Neural cell (in vitro differentiated cells): ENCODE results near the gene MYCBPAP. TPM values are rescaled to one million over a fixed set of nuclear protein-coding genes. Genes with fewer than 3 reads are reported as not detected.

Source experiments
- H2AFZ ChIP-seq: fragments of 200-600, 300-800 bp; sonication (generic), shearing (Covaris generic); 2 replicates; pipeline ENCODE4 v1.6.0; 2014; ENCODE audit warnings: low read depth, mild to moderate bottlenecking, antibody characterized with exemption, low read length, moderate library complexity
- H3F3A ChIP-seq: fragments of 200-600 bp; shearing (Covaris generic); 2 replicates; pipeline ENCODE4 v1.6.1; 2016; ENCODE audit warnings: mild to moderate bottlenecking, moderate library complexity, mixed read lengths, antibody characterized with exemption, low read length; ENCODE audit not compliant: insufficient read depth, poor library complexity, severe bottlenecking
- H3K27ac ChIP-seq: fragments of 200-600, 300-800 bp; sonication (generic), shearing (Covaris generic); 2 replicates; pipeline ENCODE4 v1.5.1; 2014; ENCODE audit warnings: mild to moderate bottlenecking, low read length, moderate library complexity
- H3K27me3 ChIP-seq: fragments of 300-800, 200-600 bp; sonication (generic), shearing (Covaris generic); 2 replicates; pipeline ENCODE4 v1.6.0; 2014; ENCODE audit warnings: mild to moderate bottlenecking, low read depth, low read length, moderate library complexity; ENCODE audit not compliant: insufficient read depth
- H3K36me3 ChIP-seq: fragments of 300-800, 200-600 bp; sonication (generic), shearing (Covaris generic); 2 replicates; pipeline ENCODE4 v1.5.1; 2014; ENCODE audit warnings: mild to moderate bottlenecking, antibody characterized with exemption, low read length, moderate library complexity; ENCODE audit not compliant: insufficient read depth
- H3K4me2 ChIP-seq: fragments of 300-800, 200-600 bp; sonication (generic), shearing (Covaris generic); 2 replicates; pipeline ENCODE4 v1.6.0; 2014; ENCODE audit warnings: mild to moderate bottlenecking, low read length
- H3K4me3 ChIP-seq: fragments of 300-800, 200-600 bp; sonication (generic), shearing (Covaris generic); 2 replicates; pipeline ENCODE4 v1.5.1; 2014; ENCODE audit warnings: mild to moderate bottlenecking, low read length, moderate library complexity
- H3K79me2 ChIP-seq: fragments of 200-600 bp; shearing (Covaris generic); replicated peaks from 2 replicates; pipeline ENCODE4 v1.6.0; 2014; ENCODE audit warnings: mild to moderate bottlenecking, low read length, moderate library complexity; ENCODE audit not compliant: insufficient read depth
- H3K9ac ChIP-seq: fragments of 300-800, 200-600 bp; sonication (generic), shearing (Covaris generic); 2 replicates; pipeline ENCODE4 v1.6.1; 2016; ENCODE audit warnings: mild to moderate bottlenecking, low read length, mixed read lengths
- H3K9me2 ChIP-seq: fragments of 200-600 bp; shearing (Covaris generic); 2 replicates; pipeline ENCODE4 v1.6.1; 2016; ENCODE audit warnings: mild to moderate bottlenecking, low read length, mixed read lengths; ENCODE audit not compliant: insufficient read depth
- H3K9me3 ChIP-seq: fragments of 200-600, 300-800 bp; sonication (generic), shearing (Covaris generic); 2 replicates; pipeline ENCODE4 v1.6.1; 2016; ENCODE audit warnings: mild to moderate bottlenecking, mixed run types, low read length, moderate library complexity, mixed read lengths
- H4K20me1 ChIP-seq: fragments of 200-600 bp; shearing (Covaris generic); 2 replicates; pipeline ENCODE4 v1.6.1; 2016; ENCODE audit warnings: mild to moderate bottlenecking, mixed run types; ENCODE audit not compliant: insufficient read depth
- EP300 ChIP-seq: fragments of 450-650 bp; conservative IDR thresholded peaks from 2 replicates; pipeline ENCODE4 v1.6.1; 2014; ENCODE audit warnings: antibody characterized with exemption, mild to moderate bottlenecking, moderate library complexity; ENCODE audit not compliant: poor library complexity, severe bottlenecking
- EZH2 ChIP-seq: fragments of 200-600, 300-800 bp; shearing (Covaris generic), sonication (generic); IDR thresholded peaks from 2 replicates; pipeline ENCODE4 v1.6.1; 2014; ENCODE audit warnings: antibody characterized with exemption, low read length, borderline replicate concordance, mild to moderate bottlenecking; ENCODE audit not compliant: insufficient read depth, poor library complexity, severe bottlenecking
- MXI1 ChIP-seq: fragments of 450-650 bp; conservative IDR thresholded peaks from 2 replicates; pipeline ENCODE4 v1.6.1; 2014; ENCODE audit warnings: antibody characterized with exemption, mild to moderate bottlenecking; ENCODE audit not compliant: poor library complexity, severe bottlenecking
- POLR2AphosphoS5 ChIP-seq: IDR thresholded peaks from 2 replicates; pipeline ENCODE4 v1.6.1; 2012
- RAD21 ChIP-seq: fragments of 450-650 bp; conservative IDR thresholded peaks from 2 replicates; pipeline ENCODE4 v1.6.1; 2014; ENCODE audit warnings: antibody characterized with exemption, mild to moderate bottlenecking, moderate library complexity
- SMC3 ChIP-seq: fragments of 450-650 bp; conservative IDR thresholded peaks from 2 replicates; pipeline ENCODE4 v1.6.1; 2014; ENCODE audit warnings: antibody characterized with exemption, mild to moderate bottlenecking, moderate library complexity; ENCODE audit not compliant: poor library complexity
- TAF1 ChIP-seq: IDR thresholded peaks from 2 replicates; pipeline ENCODE4 v1.6.1; 2012; ENCODE audit warnings: low read depth
- polyA plus RNA-seq: library from polyadenylated mRNA; depleted of rRNA; stranded (reverse); fragments of >200 nt; gene quantifications from 2 replicates; pipeline ENCODE4 v1.2.3, GENCODE V29; 2014
- TF ChIP-seq, protein P1 (sequence below): fragments of 450-650 bp; IDR thresholded peaks from 2 replicates; pipeline ENCODE4 v1.5.1; 2014; ENCODE audit warnings: antibody characterized with exemption, mild to moderate bottlenecking, moderate library complexity; ENCODE audit not compliant: poor library complexity, severe bottlenecking
- TF ChIP-seq, protein P2 (sequence below): IDR thresholded peaks from 2 replicates; pipeline ENCODE4 v1.6.1; 2012; ENCODE audit warnings: borderline replicate concordance

Gene MYCBPAP
- polyA plus RNA-seq, 1 donor from 2014 or later: 0.35 TPM

GRCh38 chr17:50571681-50572080 lies 63.4 kb downstream of the MYCBPAP start:
- no peak overlapping the region for H3K27ac ChIP-seq

GRCh38 chr17:50572541-50572940 lies 64.3 kb downstream of the MYCBPAP start:
- H3K79me2 ChIP-seq: no peaks in the 10 kb centered on the region
- no peaks in the 10 kb centered on the region for H4K20me1 ChIP-seq
- no peaks in the 10 kb centered on the region for H3F3A ChIP-seq
- H3K9me2 ChIP-seq: no peaks in the 10 kb centered on the region
- no peaks in the 10 kb centered on the region for H3K9me3 ChIP-seq
- no peaks in the 10 kb centered on the region for H3K27me3 ChIP-seq
- TF ChIP-seq TAF1 (no peak), POLR2AphosphoS5 (no peak), SMC3 (no peak), MXI1 (no peak), RAD21 (no peak), EP300 (no peak), EZH2 (no peak)
- TF ChIP-seq, protein P1, sequence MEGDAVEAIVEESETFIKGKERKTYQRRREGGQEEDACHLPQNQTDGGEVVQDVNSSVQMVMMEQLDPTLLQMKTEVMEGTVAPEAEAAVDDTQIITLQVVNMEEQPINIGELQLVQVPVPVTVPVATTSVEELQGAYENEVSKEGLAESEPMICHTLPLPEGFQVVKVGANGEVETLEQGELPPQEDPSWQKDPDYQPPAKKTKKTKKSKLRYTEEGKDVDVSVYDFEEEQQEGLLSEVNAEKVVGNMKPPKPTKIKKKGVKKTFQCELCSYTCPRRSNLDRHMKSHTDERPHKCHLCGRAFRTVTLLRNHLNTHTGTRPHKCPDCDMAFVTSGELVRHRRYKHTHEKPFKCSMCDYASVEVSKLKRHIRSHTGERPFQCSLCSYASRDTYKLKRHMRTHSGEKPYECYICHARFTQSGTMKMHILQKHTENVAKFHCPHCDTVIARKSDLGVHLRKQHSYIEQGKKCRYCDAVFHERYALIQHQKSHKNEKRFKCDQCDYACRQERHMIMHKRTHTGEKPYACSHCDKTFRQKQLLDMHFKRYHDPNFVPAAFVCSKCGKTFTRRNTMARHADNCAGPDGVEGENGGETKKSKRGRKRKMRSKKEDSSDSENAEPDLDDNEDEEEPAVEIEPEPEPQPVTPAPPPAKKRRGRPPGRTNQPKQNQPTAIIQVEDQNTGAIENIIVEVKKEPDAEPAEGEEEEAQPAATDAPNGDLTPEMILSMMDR: no peak
- TF ChIP-seq, protein P2, sequence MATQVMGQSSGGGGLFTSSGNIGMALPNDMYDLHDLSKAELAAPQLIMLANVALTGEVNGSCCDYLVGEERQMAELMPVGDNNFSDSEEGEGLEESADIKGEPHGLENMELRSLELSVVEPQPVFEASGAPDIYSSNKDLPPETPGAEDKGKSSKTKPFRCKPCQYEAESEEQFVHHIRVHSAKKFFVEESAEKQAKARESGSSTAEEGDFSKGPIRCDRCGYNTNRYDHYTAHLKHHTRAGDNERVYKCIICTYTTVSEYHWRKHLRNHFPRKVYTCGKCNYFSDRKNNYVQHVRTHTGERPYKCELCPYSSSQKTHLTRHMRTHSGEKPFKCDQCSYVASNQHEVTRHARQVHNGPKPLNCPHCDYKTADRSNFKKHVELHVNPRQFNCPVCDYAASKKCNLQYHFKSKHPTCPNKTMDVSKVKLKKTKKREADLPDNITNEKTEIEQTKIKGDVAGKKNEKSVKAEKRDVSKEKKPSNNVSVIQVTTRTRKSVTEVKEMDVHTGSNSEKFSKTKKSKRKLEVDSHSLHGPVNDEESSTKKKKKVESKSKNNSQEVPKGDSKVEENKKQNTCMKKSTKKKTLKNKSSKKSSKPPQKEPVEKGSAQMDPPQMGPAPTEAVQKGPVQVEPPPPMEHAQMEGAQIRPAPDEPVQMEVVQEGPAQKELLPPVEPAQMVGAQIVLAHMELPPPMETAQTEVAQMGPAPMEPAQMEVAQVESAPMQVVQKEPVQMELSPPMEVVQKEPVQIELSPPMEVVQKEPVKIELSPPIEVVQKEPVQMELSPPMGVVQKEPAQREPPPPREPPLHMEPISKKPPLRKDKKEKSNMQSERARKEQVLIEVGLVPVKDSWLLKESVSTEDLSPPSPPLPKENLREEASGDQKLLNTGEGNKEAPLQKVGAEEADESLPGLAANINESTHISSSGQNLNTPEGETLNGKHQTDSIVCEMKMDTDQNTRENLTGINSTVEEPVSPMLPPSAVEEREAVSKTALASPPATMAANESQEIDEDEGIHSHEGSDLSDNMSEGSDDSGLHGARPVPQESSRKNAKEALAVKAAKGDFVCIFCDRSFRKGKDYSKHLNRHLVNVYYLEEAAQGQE: no peak
- no peak overlapping the region for H3K4me2 ChIP-seq
- H2AFZ ChIP-seq: no peak overlapping the region
- no peak overlapping the region for H3K27ac ChIP-seq
- no peak overlapping the region for H3K4me3 ChIP-seq
- no peak overlapping the region for H3K9ac ChIP-seq
- H3K36me3 ChIP-seq: no peaks in the 10 kb centered on the region

More at GRCh38 chr17:50571681-50572080, 63.4 kb downstream of the MYCBPAP start:
- Histone ChIP-seq H3K4me2 (no peak overlapping the region), H3K79me2 (no peaks in the 10 kb centered on the region), H3F3A (no peaks in the 10 kb centered on the region), H3K4me3 (no peak overlapping the region), H3K9me3 (no peaks in the 10 kb centered on the region), H4K20me1 (no peaks in the 10 kb centered on the region), H3K9me2 (no peaks in the 10 kb centered on the region), H2AFZ (no peak overlapping the region), H3K36me3 (no peaks in the 10 kb centered on the region), H3K9ac (no peak overlapping the region), H3K27me3 (no peaks in the 10 kb centered on the region)
- TF ChIP-seq MXI1 (no peak), TAF1 (no peak), RAD21 (no peak), SMC3 (no peak), EZH2 (no peak), EP300 (no peak), POLR2AphosphoS5 (no peak)
- TF ChIP-seq, protein P1: no peak
- TF ChIP-seq, protein P2: no peak
